Measurements from ENCODE around the gene COL6A3. TPM values are rescaled to one million over a fixed set of nuclear protein-coding genes. Genes with fewer than 3 reads are reported as not detected.

The COL6A3 gene, protein sequence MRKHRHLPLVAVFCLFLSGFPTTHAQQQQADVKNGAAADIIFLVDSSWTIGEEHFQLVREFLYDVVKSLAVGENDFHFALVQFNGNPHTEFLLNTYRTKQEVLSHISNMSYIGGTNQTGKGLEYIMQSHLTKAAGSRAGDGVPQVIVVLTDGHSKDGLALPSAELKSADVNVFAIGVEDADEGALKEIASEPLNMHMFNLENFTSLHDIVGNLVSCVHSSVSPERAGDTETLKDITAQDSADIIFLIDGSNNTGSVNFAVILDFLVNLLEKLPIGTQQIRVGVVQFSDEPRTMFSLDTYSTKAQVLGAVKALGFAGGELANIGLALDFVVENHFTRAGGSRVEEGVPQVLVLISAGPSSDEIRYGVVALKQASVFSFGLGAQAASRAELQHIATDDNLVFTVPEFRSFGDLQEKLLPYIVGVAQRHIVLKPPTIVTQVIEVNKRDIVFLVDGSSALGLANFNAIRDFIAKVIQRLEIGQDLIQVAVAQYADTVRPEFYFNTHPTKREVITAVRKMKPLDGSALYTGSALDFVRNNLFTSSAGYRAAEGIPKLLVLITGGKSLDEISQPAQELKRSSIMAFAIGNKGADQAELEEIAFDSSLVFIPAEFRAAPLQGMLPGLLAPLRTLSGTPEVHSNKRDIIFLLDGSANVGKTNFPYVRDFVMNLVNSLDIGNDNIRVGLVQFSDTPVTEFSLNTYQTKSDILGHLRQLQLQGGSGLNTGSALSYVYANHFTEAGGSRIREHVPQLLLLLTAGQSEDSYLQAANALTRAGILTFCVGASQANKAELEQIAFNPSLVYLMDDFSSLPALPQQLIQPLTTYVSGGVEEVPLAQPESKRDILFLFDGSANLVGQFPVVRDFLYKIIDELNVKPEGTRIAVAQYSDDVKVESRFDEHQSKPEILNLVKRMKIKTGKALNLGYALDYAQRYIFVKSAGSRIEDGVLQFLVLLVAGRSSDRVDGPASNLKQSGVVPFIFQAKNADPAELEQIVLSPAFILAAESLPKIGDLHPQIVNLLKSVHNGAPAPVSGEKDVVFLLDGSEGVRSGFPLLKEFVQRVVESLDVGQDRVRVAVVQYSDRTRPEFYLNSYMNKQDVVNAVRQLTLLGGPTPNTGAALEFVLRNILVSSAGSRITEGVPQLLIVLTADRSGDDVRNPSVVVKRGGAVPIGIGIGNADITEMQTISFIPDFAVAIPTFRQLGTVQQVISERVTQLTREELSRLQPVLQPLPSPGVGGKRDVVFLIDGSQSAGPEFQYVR (N-terminal part only)
- total RNA-seq (2014; rRNA removed; shearing (Covaris generic)), result 0.17 and 0.25 TPM in 2 replicates

DNA sequence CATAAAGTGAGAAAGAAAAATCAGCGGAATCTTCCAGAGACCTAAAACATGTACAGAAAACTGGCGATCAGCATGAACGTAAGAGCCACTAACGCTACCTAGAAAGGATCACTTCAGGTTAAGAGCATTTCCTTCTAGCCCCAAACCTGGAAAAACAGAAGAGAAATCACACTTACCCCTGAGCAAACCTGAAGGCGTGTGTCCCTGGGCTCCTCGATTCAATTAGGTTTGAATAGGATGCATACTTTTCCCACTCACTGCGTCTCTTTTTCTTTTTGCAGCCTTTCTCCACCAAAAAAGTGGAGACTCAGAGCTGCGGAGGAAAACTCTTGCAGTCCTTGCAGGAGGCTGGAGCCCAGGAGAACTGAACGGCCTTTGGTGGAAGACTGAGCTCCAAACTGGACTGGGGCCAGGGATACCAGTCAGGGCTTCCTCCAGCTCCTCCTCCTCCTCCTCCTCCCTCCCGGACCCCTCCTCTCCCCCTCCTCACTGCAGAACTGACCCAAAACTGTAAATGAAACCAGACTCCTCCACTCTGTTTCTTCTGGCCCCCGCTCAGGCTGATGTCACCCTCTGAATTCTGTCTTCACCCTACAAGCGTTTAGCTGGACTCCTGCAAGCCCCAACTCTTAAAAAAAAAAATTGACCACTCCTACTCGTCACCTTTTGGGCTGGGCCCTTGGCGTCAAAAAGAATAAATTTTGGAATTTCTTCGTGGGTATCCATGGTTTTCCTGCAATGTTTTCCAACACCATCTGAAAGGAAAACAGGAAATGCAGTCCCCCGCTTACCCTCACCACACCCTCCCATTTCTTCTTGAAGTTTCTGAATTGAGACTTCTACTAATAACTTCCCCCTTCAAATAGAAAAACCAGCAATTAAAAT is at the start of gene COL6A3:
Gene COL6A3, minus strand, starts transcription at position 388 of the 885 bp plus-strand sequence. CDS start 17,347 bp downstream, outside the sequence.
- no peak for DNase-seq (ENCODE audit: low spot score)
- in situ Hi-C loops (cut with HindIII; ENCODE audit: low sequenced_read_pairs), result no loop called here

DNA sequence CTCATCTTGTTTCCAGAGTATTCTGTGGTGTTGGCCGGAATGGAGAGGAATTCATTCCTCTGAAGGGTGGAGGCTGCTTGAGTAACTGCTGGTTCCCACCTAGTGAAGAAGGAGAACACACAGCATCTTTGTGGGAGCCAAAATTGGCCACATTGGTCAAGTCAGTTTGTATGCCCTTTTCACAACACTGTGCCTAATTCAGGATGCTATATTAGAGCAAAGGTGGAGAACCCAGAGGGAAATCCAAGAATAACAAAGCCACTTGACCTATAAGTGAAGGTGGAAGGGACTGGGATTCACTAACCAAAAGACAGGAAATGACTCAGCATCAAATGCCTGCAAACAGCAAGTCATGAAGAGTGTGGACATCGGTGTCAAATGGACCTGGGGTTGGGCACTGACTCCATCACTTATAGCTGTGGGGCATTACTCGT is 45.8 kb upstream of the COL6A3 start:
- in situ Hi-C loops (cut with HindIII; ENCODE audit: low sequenced_read_pairs), result no loop called here
- no peak for DNase-seq (ENCODE audit: low spot score)

DNA sequence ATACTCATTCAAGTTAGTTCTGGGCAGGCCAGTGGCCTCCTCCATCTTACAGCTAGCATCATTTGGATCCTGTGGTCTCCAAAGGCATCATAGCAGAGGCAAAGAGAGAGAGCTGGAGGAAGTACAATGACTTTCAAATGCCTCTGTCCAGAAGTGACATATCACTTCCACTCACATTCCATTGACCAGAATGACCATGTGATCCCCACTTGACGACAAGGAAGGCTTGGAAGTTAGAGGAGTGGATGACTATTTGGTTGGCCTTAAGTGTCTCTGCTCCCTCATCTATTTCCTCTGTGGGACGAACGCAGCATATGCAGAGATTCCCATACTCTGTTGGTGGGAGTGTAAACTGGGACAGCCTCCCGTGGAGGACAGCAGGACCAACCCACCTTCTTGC is 45.3 kb upstream of the COL6A3 start:
- in situ Hi-C loops (cut with HindIII; ENCODE audit: low sequenced_read_pairs), result no loop called here
- DNase-seq (ENCODE audit: low spot score), result no peak

DNA sequence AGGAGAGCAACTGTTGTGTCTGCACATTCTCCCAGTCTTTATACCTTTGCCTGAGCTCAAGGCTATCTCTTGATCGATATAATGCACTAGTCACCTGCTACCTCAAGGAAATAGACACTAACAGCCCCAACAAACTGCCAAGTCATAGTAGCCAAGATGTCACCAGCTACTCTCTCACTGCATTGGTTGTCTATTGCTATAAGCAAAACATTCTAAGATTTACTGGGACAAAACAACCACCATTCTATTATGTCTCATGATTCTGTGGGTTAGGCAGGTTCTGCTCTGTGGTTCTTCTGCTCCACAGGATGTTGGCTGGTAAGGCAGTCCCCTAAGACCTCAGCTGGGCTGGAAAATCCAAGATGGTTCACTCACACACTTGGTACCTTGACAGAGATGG is 44.6 kb upstream of the COL6A3 start:
- no peak for DNase-seq (ENCODE audit: low spot score)

DNA sequence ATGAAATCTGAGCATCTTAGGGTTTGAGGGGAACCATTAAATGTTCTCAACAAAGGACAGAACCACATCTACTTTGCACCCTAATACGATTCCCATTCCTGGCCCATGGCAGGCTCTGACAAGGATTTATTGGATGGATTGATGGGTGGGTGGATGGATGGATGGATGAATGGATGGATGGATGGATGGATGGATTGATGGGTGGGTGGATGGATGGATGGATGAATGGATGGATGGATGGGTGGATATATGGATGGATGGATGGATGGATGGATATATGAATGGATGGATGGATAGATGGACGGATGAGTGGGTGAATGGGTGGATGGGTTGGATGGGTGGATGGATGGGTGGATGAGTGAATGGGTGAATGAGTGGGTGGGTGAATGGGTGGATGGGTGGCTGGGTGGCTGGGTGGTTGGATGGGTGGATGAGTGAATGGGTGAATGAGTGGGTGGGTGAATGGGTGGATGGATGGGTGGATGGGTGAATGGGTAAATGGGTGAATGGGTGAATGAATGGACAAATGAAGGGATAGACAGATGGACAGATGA is 43.5 kb upstream of the COL6A3 start:
- in situ Hi-C loops (cut with HindIII; ENCODE audit: low sequenced_read_pairs), result no loop called here
- DNase-seq (ENCODE audit: low spot score), result no peak

More for the DNA sequence above, 44.6 kb upstream of the COL6A3 start:
- in situ Hi-C loops (cut with HindIII; ENCODE audit: low sequenced_read_pairs), result no loop called here

DNA sequence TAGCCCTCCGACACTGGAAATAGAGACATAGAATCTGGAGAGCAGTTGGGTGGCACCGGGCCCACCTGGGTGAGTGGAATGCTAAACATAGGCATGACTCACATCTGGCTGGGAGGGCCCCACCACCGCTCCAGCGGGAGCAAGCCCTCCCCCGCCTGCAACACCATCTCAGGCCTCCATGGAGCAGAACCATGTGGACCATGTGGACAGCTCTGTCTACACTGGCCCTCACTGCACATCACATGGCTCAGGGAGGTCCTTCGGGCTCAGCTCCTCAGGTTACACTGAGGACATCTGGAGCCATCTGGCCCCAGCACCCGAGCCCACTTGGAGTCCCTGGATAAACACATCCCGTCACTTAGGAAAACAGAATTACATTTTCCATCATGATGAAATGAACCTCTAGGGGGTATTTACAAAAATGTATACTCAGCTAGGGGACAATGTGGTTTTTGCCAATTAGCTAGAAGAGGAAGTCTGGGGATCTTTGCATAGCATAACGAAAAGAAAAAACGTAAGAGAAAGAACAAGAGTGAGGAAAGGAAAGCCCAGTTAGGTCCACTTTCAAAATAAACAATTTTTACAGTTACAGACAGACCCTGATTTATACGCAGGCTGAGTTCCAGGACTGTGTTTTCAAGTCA is 42.4 kb upstream of the COL6A3 start:
- DNase-seq (ENCODE audit: low spot score), result no peak
- in situ Hi-C loops (cut with HindIII; ENCODE audit: low sequenced_read_pairs), result no loop called here

DNA sequence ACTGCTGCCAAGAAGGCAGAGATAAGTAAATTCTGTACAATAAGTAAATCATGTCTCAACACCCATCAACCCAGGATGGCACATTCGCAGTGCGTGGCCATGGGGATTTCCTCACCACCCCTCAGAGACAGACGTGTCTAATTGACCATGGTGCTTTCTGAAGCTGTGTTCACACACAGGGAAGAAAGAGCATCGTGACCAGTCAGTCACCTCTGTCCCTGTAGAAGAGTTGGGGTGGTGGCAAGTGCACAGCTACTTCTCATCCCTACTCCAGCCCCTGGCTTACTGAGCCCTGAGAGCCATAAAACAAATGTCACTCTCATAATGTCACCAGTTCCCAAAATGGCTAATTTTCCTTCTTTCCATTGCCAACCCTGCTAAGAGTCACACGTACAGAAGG is 41.8 kb upstream of the COL6A3 start:
- DNase-seq (ENCODE audit: low spot score), result no peak
- in situ Hi-C loops (cut with HindIII; ENCODE audit: low sequenced_read_pairs), result no loop called here

DNA sequence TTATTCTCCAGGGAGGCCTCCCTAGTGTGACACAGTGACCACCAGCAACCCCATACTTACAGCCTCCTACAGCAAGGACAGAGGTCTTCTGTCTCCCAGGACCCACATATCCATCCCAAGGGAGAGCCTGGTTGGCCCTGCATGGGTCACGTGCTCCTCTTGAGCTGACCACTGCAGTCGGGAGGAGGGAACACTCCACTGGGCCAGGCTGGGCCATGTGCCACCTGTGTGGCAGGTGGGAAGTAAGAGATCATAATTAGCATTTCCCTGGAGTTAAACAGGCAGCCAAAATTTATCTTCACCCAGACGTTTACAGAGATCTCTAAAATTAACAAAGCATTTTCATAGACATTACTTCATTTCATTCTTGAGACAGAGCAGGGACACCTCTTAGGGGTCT is 39.7 kb upstream of the COL6A3 start:
- DNase-seq (ENCODE audit: low spot score), result peak; percentile 81
- in situ Hi-C loops (cut with HindIII; ENCODE audit: low sequenced_read_pairs), result no loop called here

DNA sequence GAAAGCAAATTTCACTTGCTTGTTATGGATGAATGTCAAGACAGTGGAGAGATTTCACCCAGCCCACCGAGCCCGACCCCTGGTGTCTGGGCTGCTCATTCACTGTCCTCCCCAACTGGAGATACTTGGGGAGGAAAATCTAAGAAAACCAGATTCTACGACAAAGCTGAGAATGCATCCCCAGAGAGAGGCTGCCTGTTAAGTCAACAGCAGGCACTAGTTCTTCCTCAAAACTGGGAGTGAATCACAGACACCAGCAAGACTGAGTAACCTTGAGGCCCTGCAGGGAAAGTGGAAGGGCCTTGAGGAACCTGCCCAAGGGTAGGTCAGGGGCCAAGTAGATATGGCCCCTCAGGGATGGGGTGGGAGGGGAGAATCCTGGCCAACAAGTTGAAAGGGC is 38.9 kb upstream of the COL6A3 start:
- in situ Hi-C loops (cut with HindIII; ENCODE audit: low sequenced_read_pairs), result no loop called here

DNA sequence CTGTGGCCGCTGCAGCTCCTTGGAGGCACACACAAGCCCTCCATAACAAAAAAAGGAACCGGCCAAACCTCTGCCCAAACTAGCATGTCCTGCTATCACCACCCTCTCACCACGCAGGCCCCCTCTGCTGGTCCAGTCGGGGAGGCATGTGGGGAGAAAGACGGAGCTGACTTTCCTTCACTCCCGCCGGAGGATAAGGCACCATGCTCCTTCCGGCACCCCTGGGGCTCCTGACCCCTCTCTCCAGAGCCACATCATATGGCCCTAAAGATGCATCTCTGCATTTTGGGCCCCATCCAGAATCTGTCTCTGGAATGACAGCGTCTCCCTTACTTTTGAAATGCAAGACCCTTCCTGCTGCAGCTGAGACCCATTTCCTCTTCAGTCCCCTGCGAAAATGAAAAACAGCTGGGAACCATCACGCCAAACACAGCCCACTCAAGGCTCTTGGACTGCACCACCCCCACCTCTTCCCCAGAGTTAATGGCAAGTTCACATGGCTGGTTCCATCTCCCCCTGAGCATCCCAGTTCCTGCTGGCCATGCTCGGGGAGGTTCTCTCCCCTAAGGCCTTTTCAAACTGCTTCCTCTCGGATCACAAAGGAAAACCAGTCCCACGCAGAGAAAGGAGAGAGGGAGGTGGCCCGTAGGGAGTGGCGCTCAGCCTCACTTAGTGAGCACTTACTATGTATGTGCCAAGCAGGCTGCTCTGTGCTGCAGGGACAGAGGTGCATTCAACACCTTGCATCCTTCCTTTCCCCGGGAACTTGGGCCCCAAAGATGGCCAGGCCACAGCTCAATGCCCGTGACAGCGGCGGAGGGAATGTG is 37.9 kb upstream of the COL6A3 start:
- in situ Hi-C loops (cut with HindIII; ENCODE audit: low sequenced_read_pairs), result no loop called here

More for the DNA sequence above, 38.9 kb upstream of the COL6A3 start:
- DNase-seq (ENCODE audit: low spot score), result no peak

DNA sequence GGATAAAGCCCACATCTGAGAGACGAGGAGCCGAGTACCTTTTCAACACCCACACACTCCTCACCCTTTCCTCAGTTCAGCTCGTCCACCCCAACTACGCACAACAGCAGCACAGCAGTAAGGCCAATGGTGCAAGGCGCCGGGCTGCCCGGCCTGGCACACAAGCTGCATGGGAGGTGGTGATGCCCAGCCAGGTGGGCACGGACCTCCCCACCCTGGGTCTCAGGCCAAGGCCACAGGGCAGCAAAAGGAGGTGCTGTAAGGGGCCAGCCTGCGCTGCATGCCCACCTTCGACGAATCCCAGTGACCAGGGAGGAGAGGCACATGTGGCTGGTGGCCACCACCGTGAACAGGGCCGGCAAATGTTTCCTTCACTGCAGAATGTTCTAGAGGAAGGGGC is 36.6 kb upstream of the COL6A3 start:
- in situ Hi-C loops (cut with HindIII; ENCODE audit: low sequenced_read_pairs), result no loop called here
- DNase-seq (ENCODE audit: low spot score), result no peak

More for the DNA sequence above, 37.9 kb upstream of the COL6A3 start:
- DNase-seq (ENCODE audit: low spot score), result no peak

DNA sequence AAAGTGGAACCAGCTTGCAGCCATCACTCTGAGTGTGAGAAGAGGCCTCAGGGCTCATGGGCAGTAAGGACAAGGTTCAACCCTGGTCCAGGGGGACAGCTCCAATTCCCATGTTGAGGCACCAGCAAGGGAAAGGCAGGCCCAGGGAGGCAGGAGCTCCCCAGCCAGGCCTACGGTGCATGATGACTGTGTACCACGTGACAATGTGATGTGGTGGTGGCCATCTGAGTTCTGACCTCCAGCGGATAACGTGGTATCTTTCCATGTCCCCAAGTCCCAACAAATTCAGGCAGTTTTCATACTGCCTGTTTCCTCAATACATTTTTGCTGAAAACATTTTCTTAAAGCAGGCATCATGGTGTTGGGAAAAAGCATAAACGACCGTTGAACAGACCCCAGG is 36.1 kb upstream of the COL6A3 start:
- in situ Hi-C loops (cut with HindIII; ENCODE audit: low sequenced_read_pairs), result no loop called here
- no peak for DNase-seq (ENCODE audit: low spot score)

DNA sequence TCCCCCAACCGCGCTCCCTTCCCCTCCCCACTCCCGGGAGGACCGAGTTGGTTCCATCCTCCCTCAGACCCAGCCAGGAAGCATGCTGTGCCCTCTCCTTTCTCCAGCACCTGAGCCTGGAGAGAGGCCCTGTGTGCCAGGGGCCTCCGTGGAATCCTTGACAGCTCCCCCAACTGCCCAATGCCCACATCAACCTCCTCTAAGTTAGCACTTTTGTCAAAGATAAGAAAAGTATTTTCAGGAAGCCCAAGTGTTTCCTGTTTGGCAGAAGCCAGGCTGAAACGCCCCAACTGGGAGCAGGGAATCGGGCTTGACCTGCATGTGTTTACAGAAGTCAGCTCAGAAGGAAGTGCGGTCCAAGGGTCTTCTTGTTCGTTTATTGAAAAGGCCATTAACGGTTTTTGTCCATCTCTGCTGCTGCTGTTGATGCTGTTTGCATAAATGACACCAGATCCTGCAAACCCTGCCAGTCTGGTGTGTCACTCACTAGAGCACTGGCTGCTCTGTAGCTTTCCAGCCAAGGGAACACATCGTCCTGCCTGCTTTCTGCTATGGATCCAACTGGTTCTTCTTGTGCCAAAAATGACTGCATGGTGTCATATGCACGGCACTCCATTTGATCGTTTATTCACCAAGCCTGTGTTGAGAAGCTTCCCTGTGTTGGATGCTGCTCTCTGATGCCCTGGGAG is 35.4 kb upstream of the COL6A3 start:
- in situ Hi-C loops (cut with HindIII; ENCODE audit: low sequenced_read_pairs), result no loop called here
- peak; percentile 92 for DNase-seq (ENCODE audit: low spot score)

DNA sequence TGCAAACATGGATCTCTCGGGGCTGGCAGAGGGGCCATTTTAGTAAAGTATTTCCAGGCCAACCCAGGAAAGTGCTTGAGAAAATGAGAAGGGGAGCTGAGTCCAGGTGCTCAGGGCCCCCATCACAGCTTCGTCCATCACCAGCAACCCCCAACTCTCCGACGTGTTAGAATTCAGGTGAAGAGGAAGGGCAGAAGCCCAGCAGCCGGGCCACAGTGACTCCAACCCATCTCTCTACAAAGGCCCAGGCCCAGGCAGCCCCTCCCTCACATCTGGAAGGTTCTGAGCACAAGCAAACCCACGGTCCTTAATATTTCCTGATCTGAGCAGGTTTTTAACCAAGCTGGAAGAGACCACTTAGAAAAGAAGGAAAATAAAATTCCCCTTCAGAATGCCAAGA is 34.7 kb upstream of the COL6A3 start:
- in situ Hi-C loops (cut with HindIII; ENCODE audit: low sequenced_read_pairs), result no loop called here
- DNase-seq (ENCODE audit: low spot score), result no peak

DNA sequence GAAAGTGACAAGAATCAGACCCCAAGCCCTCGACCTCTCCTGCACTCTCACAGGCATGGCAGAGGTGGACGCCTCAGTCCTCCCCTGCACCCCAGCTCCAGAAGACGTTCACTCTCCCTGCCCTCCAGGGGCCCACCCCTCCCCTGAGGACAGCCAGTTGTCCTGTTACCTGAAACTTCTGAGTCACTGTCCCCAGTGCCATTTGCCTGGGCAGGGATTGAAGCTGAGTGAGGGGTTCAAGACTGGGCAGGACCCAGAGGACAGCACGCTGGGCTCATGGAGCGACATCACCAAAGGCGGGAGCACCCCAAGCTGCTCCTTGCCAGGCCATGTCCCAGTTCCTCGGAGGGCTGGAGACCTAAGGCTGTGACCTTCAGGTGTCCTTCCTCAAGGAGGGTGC is 34.2 kb upstream of the COL6A3 start:
- in situ Hi-C loops (cut with HindIII; ENCODE audit: low sequenced_read_pairs), result no loop called here
- no peak for DNase-seq (ENCODE audit: low spot score)

DNA sequence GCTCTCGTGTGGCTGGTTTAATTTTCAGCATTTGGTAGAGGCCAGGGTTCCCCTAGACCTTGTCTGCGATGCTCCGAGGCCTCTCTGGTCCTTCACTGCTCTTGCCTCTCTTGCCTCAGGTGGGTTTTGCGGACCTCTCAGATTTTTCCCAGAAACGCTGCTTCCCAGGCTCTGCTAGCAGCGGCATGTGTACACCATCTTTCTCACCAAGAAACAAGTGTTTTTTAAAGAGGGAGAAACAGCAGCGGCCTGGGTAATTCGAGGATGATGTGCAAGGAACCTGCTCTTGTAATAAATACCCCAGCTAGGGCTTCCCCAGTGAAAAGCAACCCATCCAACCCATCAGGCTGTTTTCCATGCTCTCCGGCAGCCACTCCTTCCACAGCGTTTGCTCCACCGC is 33.5 kb upstream of the COL6A3 start:
- in situ Hi-C loops (cut with HindIII; ENCODE audit: low sequenced_read_pairs), result no loop called here
- DNase-seq (ENCODE audit: low spot score), result no peak

DNA sequence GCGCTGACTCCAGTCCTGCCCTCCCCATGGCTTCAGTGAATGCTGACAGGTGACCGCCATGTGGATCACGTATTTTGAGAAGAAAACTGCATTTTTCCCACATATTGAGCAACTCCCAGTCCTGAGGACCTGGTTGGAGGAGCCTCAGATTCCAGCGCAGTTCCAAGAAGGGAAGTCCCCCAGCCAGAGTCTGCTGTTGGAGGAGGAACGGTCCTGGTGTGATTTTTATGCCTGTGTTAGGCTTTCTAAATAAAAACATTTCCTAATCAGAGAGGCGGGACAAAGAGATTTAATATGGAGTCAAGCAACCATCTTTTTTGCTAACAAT is 32.3 kb upstream of the COL6A3 start:
- in situ Hi-C loops (cut with HindIII; ENCODE audit: low sequenced_read_pairs), result no loop called here
- no peak for DNase-seq (ENCODE audit: low spot score)

All from G401 (cell line).